Hepatocyte (in vitro differentiated cells): ENCODE data around the gene FAM131C. TPM values are rescaled to one million over a fixed set of nuclear protein-coding genes. Genes with fewer than 3 reads are reported as not detected.

Experiments used
- DNase-seq: peaks from one replicate; pipeline ENCODE4 v3.0.0-alpha.2; 2016; ENCODE audit warnings: low spot score
- H2AFZ ChIP-seq: fragments of 200-600 bp; sonication (generic); 2 replicates; pipeline ENCODE4 v1.6.0; 2016; ENCODE audit warnings: antibody characterized with exemption, mild to moderate bottlenecking
- H3K27ac ChIP-seq: fragments of 200-600 bp; sonication (generic); 2 replicates; pipeline ENCODE4 v1.5.1; 2016; ENCODE audit warnings: mild to moderate bottlenecking
- H3K27me3 ChIP-seq: fragments of 200-600 bp; sonication (generic); 2 replicates; pipeline ENCODE4 v1.6.1; 2016
- H3K36me3 ChIP-seq: fragments of 200-600 bp; sonication (generic); replicated peaks from 2 replicates; pipeline ENCODE4 v1.5.1; 2016; ENCODE audit warnings: low read depth; ENCODE audit not compliant: insufficient read depth
- H3K4me1 ChIP-seq: fragments of 200-600 bp; sonication (generic); 2 replicates; pipeline ENCODE4 v1.5.1; 2016; ENCODE audit warnings: mild to moderate bottlenecking, moderate library complexity; ENCODE audit not compliant: insufficient read depth
- H3K4me2 ChIP-seq: fragments of 200-600 bp; sonication (generic); 2 replicates; pipeline ENCODE4 v1.6.0; 2016
- H3K4me3 ChIP-seq: fragments of 200-600 bp; sonication (generic); 2 replicates; pipeline ENCODE4 v1.5.1; 2016; ENCODE audit warnings: mild to moderate bottlenecking
- H3K79me2 ChIP-seq: fragments of 200-600 bp; sonication (generic); 2 replicates; pipeline ENCODE4 v1.6.0; 2017; ENCODE audit warnings: mild to moderate bottlenecking
- H3K9me2 ChIP-seq: fragments of 200-600 bp; sonication (generic); replicated peaks from 2 replicates; pipeline ENCODE4 v1.6.0; 2017; ENCODE audit warnings: mild to moderate bottlenecking; ENCODE audit not compliant: insufficient read depth
- H3K9me3 ChIP-seq: fragments of 200-600 bp; sonication (generic); 2 replicates; pipeline ENCODE4 v1.5.1; 2016; ENCODE audit warnings: low read depth, mild to moderate bottlenecking
- H4K20me1 ChIP-seq: fragments of 200-600 bp; sonication (generic); 2 replicates; pipeline ENCODE4 v1.6.0; 2016; ENCODE audit warnings: mild to moderate bottlenecking; ENCODE audit not compliant: insufficient read depth, poor library complexity, severe bottlenecking
- CTCF ChIP-seq: fragments of 200-600 bp; sonication (generic); IDR thresholded peaks from 2 replicates; pipeline ENCODE4 v1.5.1; 2016; ENCODE audit warnings: antibody characterized with exemption, mild to moderate bottlenecking; ENCODE audit not compliant: poor library complexity
- EZH2 ChIP-seq: fragments of 200-600 bp; sonication (generic); IDR thresholded peaks from 2 replicates; pipeline ENCODE4 v1.6.1; 2016; ENCODE audit warnings: antibody characterized with exemption, mild to moderate bottlenecking, borderline replicate concordance
- EZH2phosphoT487 ChIP-seq: fragments of 200-600 bp; sonication (generic); IDR thresholded peaks from one replicate; pipeline ENCODE4 v1.6.1; 2018; ENCODE audit warnings: antibody characterized with exemption, mild to moderate bottlenecking, low read depth, moderate library complexity; ENCODE audit not compliant: unreplicated experiment, severe bottlenecking
- WGBS: methylation state at CpG from one replicate; pipeline ENCODE4 v1.1.6; 2016; ENCODE audit warnings: low lambda C conversion rate; ENCODE audit errors: missing lambda C conversion rate; 5-methylcytosine and 5-hydroxymethylcytosine counted together
- polyA plus RNA-seq: library from polyadenylated mRNA; unstranded; fragments of >200 nt; fragmentation: Nextera tagmentation; extraction: Ambion mirVana; gene quantifications from 2 replicates; pipeline ENCODE4 v1.2.1, GENCODE V29; 2016
- total RNA-seq: library from RNA; depleted of rRNA; stranded (reverse); fragments of >200 nt; gene quantifications from 2 replicates; pipeline ENCODE4 v1.2.3, GENCODE V29; 2014

Gene FAM131C
- total and polyA plus RNA-seq, 2 experiments from 2014 or later = 3.5 to 7.5 TPM

DNA sequence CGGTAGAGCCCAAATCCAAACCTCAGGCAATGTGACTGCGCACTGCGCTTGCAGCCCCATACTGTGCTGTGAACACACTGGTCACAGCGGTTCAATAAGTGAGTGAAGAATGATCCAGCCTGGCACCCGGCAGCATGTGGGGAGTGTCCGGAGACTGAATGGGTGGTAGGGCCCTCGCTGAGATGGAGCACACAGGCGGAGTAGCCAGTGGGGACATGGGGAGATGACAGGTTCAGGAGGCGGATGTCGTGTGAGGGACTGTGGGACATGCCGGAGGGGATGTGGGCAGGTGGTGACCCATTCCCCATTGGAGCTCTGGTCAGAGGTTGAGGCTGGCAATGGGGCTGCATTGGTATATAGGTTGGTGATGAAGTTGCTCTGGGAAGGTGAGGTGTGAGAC is 63.8 kb downstream of the FAM131C start:
- Histone ChIP-seq H3K36me3 (no peaks in the 10 kb centered on the region), H3K4me3 (no peak overlapping the region), H2AFZ (no peak overlapping the region), H3K4me2 (no peak overlapping the region), H4K20me1 (no peaks in the 10 kb centered on the region), H3K27me3 (no peaks in the 10 kb centered on the region), H3K79me2 (no peaks in the 10 kb centered on the region), H3K9me2 (no peaks in the 10 kb centered on the region), H3K4me1 (peaks cover 22% of the 10 kb centered on the region), H3K9me3 (no peaks in the 10 kb centered on the region), H3K27ac (no peak overlapping the region)
- TF ChIP-seq EZH2phosphoT487 = no peak
- no peak for TF ChIP-seq CTCF
- TF ChIP-seq EZH2 = no peak
- DNase-seq = no peak
- 95% methylated on average over 11 of the region's 11 CpGs for WGBS

GRCh38 chr1:16009030-16009460 is 64.4 kb downstream of the FAM131C start:
- peak; percentile 93 for TF ChIP-seq CTCF
- TF ChIP-seq EZH2 = no peak
- 3% methylated on average over 4 of the region's 4 CpGs for WGBS

More at GRCh38 chr1:16009030-16009460, 64.4 kb downstream of the FAM131C start:
- Histone ChIP-seq H3K9me2 (no peaks in the 10 kb centered on the region), H2AFZ (no peak overlapping the region), H3K4me2 (no peak overlapping the region), H3K36me3 (no peaks in the 10 kb centered on the region), H3K27me3 (no peaks in the 10 kb centered on the region), H3K79me2 (no peaks in the 10 kb centered on the region), H3K27ac (no peak overlapping the region), H4K20me1 (no peaks in the 10 kb centered on the region), H3K9me3 (no peaks in the 10 kb centered on the region), H3K4me1 (peaks cover 17% of the 10 kb centered on the region), H3K4me3 (no peak overlapping the region)
- peak; percentile 91 for DNase-seq

Other genes with a start within 250 kb of the FAM131C start
- gene SPEN, start 225.9 kb downstream of the FAM131C start, total RNA-seq = 23.7 and 25.9 TPM in 2 replicates
- gene SPEN, start 225.9 kb downstream of the FAM131C start, polyA plus RNA-seq = 22.7 and 24.3 TPM in 2 replicates
- gene ZBTB17, start 97.5 kb downstream of the FAM131C start, total RNA-seq = 15.3 and 16.8 TPM in 2 replicates
- gene ZBTB17, start 97.5 kb downstream of the FAM131C start, polyA plus RNA-seq = 32.3 and 51.1 TPM in 2 replicates
- gene SRARP, start 69.4 kb downstream of the FAM131C start, total RNA-seq = not detected in 2 replicates
- not detected in 2 replicates for gene SRARP, start 69.4 kb downstream of the FAM131C start, polyA plus RNA-seq
- 12.6 and 17.4 TPM in 2 replicates for gene HSPB7, start 55.6 kb downstream of the FAM131C start, total RNA-seq
- 59.4 and 66.2 TPM in 2 replicates for gene HSPB7, start 55.6 kb downstream of the FAM131C start, polyA plus RNA-seq
- 1.0 and 1.3 TPM in 2 replicates for gene CLCNKA, start 51.6 kb downstream of the FAM131C start, total RNA-seq
- gene CLCNKA, start 51.6 kb downstream of the FAM131C start, polyA plus RNA-seq = 1.3 and 2.7 TPM in 2 replicates
- gene CLCNKB, start 29.9 kb downstream of the FAM131C start, total RNA-seq = 0.47 and 1.0 TPM in 2 replicates
- 1.4 and 1.8 TPM in 2 replicates for gene CLCNKB, start 29.9 kb downstream of the FAM131C start, polyA plus RNA-seq
- 26.7 and 27.3 TPM in 2 replicates for gene EPHA2, start 82.4 kb upstream of the FAM131C start, total RNA-seq
- gene EPHA2, start 82.4 kb upstream of the FAM131C start, polyA plus RNA-seq = 20.0 and 20.4 TPM in 2 replicates
- gene ARHGEF19, start 139.0 kb upstream of the FAM131C start, total RNA-seq = 15.9 and 21.0 TPM in 2 replicates
- 24.7 and 24.8 TPM in 2 replicates for gene ARHGEF19, start 139.0 kb upstream of the FAM131C start, polyA plus RNA-seq
- gene CPLANE2, start 163.5 kb upstream of the FAM131C start, total RNA-seq = 5.4 and 6.6 TPM in 2 replicates
- gene CPLANE2, start 163.5 kb upstream of the FAM131C start, polyA plus RNA-seq = 2.9 and 6.6 TPM in 2 replicates